ENCODE data around the gene DPYSL3. TPM values are rescaled to one million over a fixed set of nuclear protein-coding genes. Genes with fewer than 3 reads are reported as not detected.

DPYSL3 gene
- total RNA-seq, 1 donor from 2014 or later = 0.89 TPM

GRCh38 chr5:147481874-147482705 is 27.8 kb downstream of the DPYSL3 start:
- intact Hi-C loops (cut with micrococcal nuclease) = no loop called here
- Mint-ChIP-seq H3K9me3 (no peaks in the 10 kb centered on the region), H3K27me3 (ENCODE audit: low read depth) (peaks cover 4% of the 10 kb centered on the region), H3K36me3 (ENCODE audit: low read depth) (no peaks in the 10 kb centered on the region), H3K27ac (no peak overlapping the region), H3K4me1 (ENCODE audit: low read depth) (no peaks in the 10 kb centered on the region), H3K4me3 (ENCODE audit: low read depth) (no peak overlapping the region)
- DNase-seq (ENCODE audit: low spot score) = no peak

GRCh38 chr5:147481376-147481775 is 28.5 kb downstream of the DPYSL3 start:
- Mint-ChIP-seq H3K27ac (no peak overlapping the region), H3K4me3 (ENCODE audit: low read depth) (no peak overlapping the region)
- intact Hi-C loops (cut with micrococcal nuclease) = no loop called here

DNA sequence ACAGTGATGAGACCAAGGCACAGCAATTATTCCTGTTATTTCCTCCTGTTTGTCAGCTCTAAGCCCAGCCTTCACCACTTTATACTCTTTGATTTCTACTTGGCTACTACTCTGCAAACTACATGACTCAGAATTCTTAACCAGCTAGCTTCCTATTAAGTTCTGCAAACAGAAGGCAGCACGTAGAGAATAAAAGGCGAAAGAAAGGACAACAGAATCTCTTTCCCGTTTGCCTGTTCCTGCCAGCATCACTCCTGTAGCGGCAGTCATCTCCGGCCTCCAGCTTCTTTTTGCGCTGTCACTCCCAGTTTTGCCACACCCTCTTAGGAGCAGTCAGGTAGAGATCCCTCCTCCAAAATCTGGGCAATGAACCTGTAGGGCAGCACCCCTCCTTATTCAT is 29.9 kb downstream of the DPYSL3 start:
- H3K4me3 Mint-ChIP-seq (ENCODE audit: low read depth) = no peak overlapping the region
- no peak for DNase-seq (ENCODE audit: low spot score)
- H3K27ac Mint-ChIP-seq = no peak overlapping the region
- no peaks in the 10 kb centered on the region for H3K36me3 Mint-ChIP-seq (ENCODE audit: low read depth)
- no peaks in the 10 kb centered on the region for H3K4me1 Mint-ChIP-seq (ENCODE audit: low read depth)
- intact Hi-C loops (cut with micrococcal nuclease) = no loop called here
- peaks cover 5% of the 10 kb centered on the region for H3K27me3 Mint-ChIP-seq (ENCODE audit: low read depth)
- no peaks in the 10 kb centered on the region for H3K9me3 Mint-ChIP-seq

More at GRCh38 chr5:147481376-147481775, 28.5 kb downstream of the DPYSL3 start:
- DNase-seq (ENCODE audit: low spot score) = no peak
- Mint-ChIP-seq H3K27me3 (ENCODE audit: low read depth) (peaks cover 5% of the 10 kb centered on the region), H3K9me3 (no peaks in the 10 kb centered on the region), H3K36me3 (ENCODE audit: low read depth) (no peaks in the 10 kb centered on the region), H3K4me1 (ENCODE audit: low read depth) (no peaks in the 10 kb centered on the region)

DNA sequence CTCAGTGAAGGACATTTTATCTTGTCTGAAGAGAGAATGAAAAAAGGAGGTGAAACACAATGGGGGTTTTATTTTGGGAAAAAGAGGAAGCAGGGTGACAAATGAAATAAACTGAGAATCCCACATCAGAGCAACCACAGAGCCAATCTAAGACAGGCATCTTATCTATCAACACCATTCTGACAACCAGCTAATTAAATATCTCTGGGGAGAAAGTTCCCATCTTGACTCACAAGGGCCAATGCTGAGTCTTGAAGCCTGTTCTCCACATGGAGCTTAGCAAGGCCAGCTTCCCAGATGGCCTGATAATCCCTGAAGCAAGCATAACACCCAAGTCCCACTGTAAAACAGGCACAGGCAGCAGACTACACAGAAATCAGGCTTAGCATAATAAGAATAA is 30.4 kb downstream of the DPYSL3 start:
- H3K4me3 Mint-ChIP-seq (ENCODE audit: low read depth) = no peak overlapping the region
- intact Hi-C loops (cut with micrococcal nuclease) = no loop called here
- H3K27ac Mint-ChIP-seq = no peak overlapping the region
- no peak for DNase-seq (ENCODE audit: low spot score)
- H3K36me3 Mint-ChIP-seq (ENCODE audit: low read depth) = no peaks in the 10 kb centered on the region
- no peaks in the 10 kb centered on the region for H3K4me1 Mint-ChIP-seq (ENCODE audit: low read depth)
- peaks cover 5% of the 10 kb centered on the region for H3K27me3 Mint-ChIP-seq (ENCODE audit: low read depth)
- no peaks in the 10 kb centered on the region for H3K9me3 Mint-ChIP-seq

GRCh38 chr5:147474140-147474539 is 35.7 kb downstream of the DPYSL3 start:
- Mint-ChIP-seq H3K27ac (no peak overlapping the region), H3K9me3 (no peaks in the 10 kb centered on the region), H3K27me3 (ENCODE audit: low read depth) (peaks cover 5% of the 10 kb centered on the region)

DNA sequence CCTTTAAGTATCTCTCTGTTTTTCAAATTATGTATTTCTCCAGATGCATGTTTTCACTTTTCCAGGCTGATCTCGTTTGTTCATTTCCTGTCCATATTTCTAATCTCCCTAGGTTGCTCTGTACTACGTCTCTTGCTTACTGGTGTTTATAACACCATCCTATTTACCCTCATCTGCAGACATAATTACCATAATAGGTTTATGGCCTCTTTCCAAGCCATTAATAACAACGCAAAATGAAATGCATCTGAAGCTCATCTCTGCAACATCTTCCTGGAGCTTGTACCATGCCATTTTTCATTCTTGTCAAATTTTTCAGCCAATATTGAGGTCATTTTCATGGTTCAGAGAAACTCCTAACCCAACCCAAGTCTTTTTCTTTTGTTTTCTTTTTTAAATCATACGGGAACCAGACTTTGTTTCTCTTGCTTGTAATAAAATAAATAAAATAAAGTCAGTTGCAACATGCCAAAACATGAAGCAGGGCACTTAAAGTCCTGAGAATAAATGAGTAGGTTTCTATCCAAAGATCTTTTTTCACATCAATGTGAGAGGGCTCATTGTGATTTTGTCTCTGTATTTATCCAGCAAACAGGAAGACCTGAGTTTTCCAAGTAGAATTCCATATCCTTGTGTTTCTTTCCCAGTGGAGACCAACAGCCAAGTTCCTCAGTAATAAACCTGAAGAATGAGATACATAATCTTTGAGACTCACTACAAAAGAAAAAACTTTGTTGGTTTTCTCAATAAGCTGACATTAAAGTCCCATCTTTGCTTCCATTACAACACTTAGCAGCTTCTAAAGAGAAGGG is 37.0 kb downstream of the DPYSL3 start:
- Mint-ChIP-seq H3K27me3 (ENCODE audit: low read depth) (peaks cover 3% of the 10 kb centered on the region), H3K4me3 (ENCODE audit: low read depth) (no peak overlapping the region), H3K9me3 (no peaks in the 10 kb centered on the region), H3K27ac (no peak overlapping the region), H3K36me3 (ENCODE audit: low read depth) (no peaks in the 10 kb centered on the region), H3K4me1 (ENCODE audit: low read depth) (no peaks in the 10 kb centered on the region)
- intact Hi-C loops (cut with micrococcal nuclease) = no loop called here
- DNase-seq (ENCODE audit: low spot score) = no peak

More at GRCh38 chr5:147474140-147474539, 35.7 kb downstream of the DPYSL3 start:
- no peaks in the 10 kb centered on the region for H3K4me1 Mint-ChIP-seq (ENCODE audit: low read depth)
- intact Hi-C loops (cut with micrococcal nuclease) = no loop called here
- H3K36me3 Mint-ChIP-seq (ENCODE audit: low read depth) = no peaks in the 10 kb centered on the region
- no peak for DNase-seq (ENCODE audit: low spot score)
- no peak overlapping the region for H3K4me3 Mint-ChIP-seq (ENCODE audit: low read depth)

DNA sequence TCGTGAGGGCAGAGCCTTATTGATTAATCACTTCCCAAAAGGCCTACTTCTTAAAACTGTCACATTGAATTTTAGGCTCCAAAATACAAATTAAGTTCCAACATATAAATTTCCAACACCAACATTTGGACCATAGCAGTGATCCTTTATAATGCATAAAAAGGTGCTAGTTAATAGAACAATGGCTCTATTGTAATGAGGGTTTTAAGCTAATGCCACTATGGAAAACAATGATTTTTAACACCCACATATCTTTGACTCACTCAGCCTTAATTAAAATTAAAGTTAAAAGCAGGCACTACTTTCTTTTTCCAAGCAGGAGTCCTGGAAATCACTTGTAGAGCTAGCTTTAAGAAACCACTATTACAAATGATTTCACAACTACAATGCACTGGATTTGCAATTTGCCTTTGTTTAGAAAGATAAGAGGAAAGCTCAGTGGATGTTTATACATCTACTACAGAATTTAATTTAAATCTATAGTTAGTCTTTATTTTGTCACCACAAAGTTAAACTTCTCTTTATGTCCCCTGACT is 41.8 kb downstream of the DPYSL3 start:
- Mint-ChIP-seq H3K4me3 (ENCODE audit: low read depth) (no peak overlapping the region), H3K9me3 (no peaks in the 10 kb centered on the region), H3K4me1 (ENCODE audit: low read depth) (no peaks in the 10 kb centered on the region), H3K36me3 (ENCODE audit: low read depth) (no peaks in the 10 kb centered on the region), H3K27me3 (ENCODE audit: low read depth) (no peaks in the 10 kb centered on the region), H3K27ac (no peak overlapping the region)
- DNase-seq (ENCODE audit: low spot score) = no peak
- intact Hi-C loops (cut with micrococcal nuclease) = no loop called here

DNA sequence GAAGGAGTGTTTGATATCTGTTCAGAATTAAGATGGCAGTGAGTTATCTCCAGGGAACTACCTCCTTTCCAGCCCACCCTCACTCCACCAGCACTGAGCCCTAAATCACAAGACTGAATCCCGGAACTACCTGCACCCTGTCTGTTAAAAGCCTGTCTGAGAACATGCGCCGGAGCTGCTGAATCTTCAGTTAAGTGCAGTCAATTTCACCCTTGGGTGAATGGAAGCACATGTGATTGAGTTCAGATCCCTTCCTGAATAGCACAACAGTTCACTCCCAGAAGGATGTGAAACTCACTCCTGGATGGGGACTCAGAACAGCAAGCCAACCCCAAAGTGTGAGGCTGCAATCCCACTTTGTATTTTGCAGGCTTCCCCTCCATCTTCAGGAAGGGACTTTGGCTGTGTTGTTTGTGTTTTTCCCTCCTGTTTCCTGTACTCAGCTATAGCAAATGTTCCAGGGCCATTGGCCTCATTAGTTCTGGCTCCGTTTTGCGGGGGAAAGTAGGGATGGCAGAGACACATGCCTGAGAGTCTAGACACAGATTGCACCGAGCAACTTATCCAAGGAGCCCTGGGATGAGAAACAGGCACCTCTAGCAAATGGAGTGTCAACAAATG is 43.4 kb downstream of the DPYSL3 start:
- Mint-ChIP-seq H3K27ac (no peak overlapping the region), H3K4me1 (ENCODE audit: low read depth) (no peaks in the 10 kb centered on the region), H3K27me3 (ENCODE audit: low read depth) (no peaks in the 10 kb centered on the region), H3K36me3 (ENCODE audit: low read depth) (no peaks in the 10 kb centered on the region), H3K9me3 (no peaks in the 10 kb centered on the region), H3K4me3 (ENCODE audit: low read depth) (no peak overlapping the region)
- DNase-seq (ENCODE audit: low spot score) = no peak
- intact Hi-C loops (cut with micrococcal nuclease) = no loop called here

DNA sequence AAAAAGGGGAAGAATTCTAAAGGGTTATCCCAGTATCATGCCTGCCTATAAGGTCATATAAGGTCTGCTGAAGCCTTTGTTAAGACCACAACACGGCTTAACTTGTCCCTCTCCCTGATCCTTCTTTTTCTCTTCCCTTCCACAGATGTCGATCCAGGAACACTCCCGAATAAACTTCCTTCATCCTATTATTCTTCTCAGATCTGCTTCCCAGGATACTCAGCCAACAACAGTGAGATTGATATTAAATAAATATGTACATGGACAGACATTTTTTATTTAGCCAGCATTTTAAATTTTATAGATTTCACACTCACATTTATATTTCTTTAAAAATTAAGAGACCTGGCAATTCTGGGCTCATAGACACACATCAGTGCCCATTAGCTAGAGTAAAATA is 44.1 kb downstream of the DPYSL3 start:
- no peak overlapping the region for H3K4me3 Mint-ChIP-seq (ENCODE audit: low read depth)
- intact Hi-C loops (cut with micrococcal nuclease) = no loop called here
- H3K27me3 Mint-ChIP-seq (ENCODE audit: low read depth) = no peaks in the 10 kb centered on the region
- H3K9me3 Mint-ChIP-seq = no peaks in the 10 kb centered on the region
- no peaks in the 10 kb centered on the region for H3K4me1 Mint-ChIP-seq (ENCODE audit: low read depth)
- H3K36me3 Mint-ChIP-seq (ENCODE audit: low read depth) = no peaks in the 10 kb centered on the region
- H3K27ac Mint-ChIP-seq = no peak overlapping the region
- DNase-seq (ENCODE audit: low spot score) = no peak

- no peak for DNase-seq (ENCODE audit: low spot score)
- H3K27ac Mint-ChIP-seq = no peak overlapping the region
- intact Hi-C loops (cut with micrococcal nuclease) = no loop called here
- H3K27me3 Mint-ChIP-seq (ENCODE audit: low read depth) = no peaks in the 10 kb centered on the region
- no peaks in the 10 kb centered on the region for H3K36me3 Mint-ChIP-seq (ENCODE audit: low read depth)
- H3K9me3 Mint-ChIP-seq = no peaks in the 10 kb centered on the region
- H3K4me3 Mint-ChIP-seq (ENCODE audit: low read depth) = no peak overlapping the region
- no peaks in the 10 kb centered on the region for H3K4me1 Mint-ChIP-seq (ENCODE audit: low read depth)
Observed at GRCh38 chr5:147464211-147464610, 45.7 kb downstream of the DPYSL3 start.

GRCh38 chr5:147461915-147462314 is 48.0 kb downstream of the DPYSL3 start:
- intact Hi-C loops (cut with micrococcal nuclease) = no loop called here
- Mint-ChIP-seq H3K27ac (no peak overlapping the region), H3K4me3 (ENCODE audit: low read depth) (no peak overlapping the region), H3K9me3 (no peaks in the 10 kb centered on the region), H3K36me3 (ENCODE audit: low read depth) (no peaks in the 10 kb centered on the region), H3K4me1 (ENCODE audit: low read depth) (no peaks in the 10 kb centered on the region), H3K27me3 (ENCODE audit: low read depth) (peaks cover 3% of the 10 kb centered on the region)
- DNase-seq (ENCODE audit: low spot score) = no peak

GRCh38 chr5:147460380-147460779 is 49.5 kb downstream of the DPYSL3 start:
- Mint-ChIP-seq H3K36me3 (ENCODE audit: low read depth) (no peaks in the 10 kb centered on the region), H3K9me3 (no peaks in the 10 kb centered on the region), H3K27ac (no peak overlapping the region), H3K27me3 (ENCODE audit: low read depth) (peaks cover 16% of the 10 kb centered on the region), H3K4me1 (ENCODE audit: low read depth) (no peaks in the 10 kb centered on the region), H3K4me3 (ENCODE audit: low read depth) (no peak overlapping the region)
- DNase-seq (ENCODE audit: low spot score) = no peak
- intact Hi-C loops (cut with micrococcal nuclease) = no loop called here

Data from activated T-helper 2 cell treated with anti-CD3 and anti-CD28 coated beads, Interferon-gamma antibody, Interleukin-2, Interleukin-4, amounts not matched to agents 10 μg/mL and 5 μg/mL and 100 μg/mL, durations not matched to agents 14 hours and 24 hours and 36 hours (primary cell).